Measurements from ENCODE around the gene MPRIP.

GRCh38 chr17:17127730-17128291, 85.6 kb downstream of the MPRIP start:
- TF ChIP-seq CTCF (IDR thresholded peaks at IDR 0.05; ENCODE audit: poor library complexity) (no peak), EZH2 (IDR thresholded peaks at IDR 0.05; ENCODE audit: borderline replicate concordance) (no peak), EZH2phosphoT487 (IDR thresholded peaks at IDR 0.05; ENCODE audit: low read depth, severe bottlenecking, unreplicated experiment) (no peak)
